Muscle layer of duodenum (tissue), 2 donors: Measurements from ENCODE around the gene FRMPD1.
"Not testable (repeated sequence)": the region's sequence is repeated elsewhere in the genome, so short reads cannot be mapped to it uniquely, and the experiment has no call there.

Experiments used
- H3K27ac ChIP-seq: one replicate; pipeline ENCODE4 v1.7.0; 2013; ENCODE audit warnings: mild to moderate bottlenecking, low read length
- H3K27me3 ChIP-seq: one replicate; pipeline ENCODE4 v1.7.0; 2013; ENCODE audit warnings: low read depth, mild to moderate bottlenecking, control low read depth, low read length
- H3K36me3 ChIP-seq, 2 donors: one replicate each; pipeline ENCODE4 v1.7.0; 2013; ENCODE audit warnings: low read length in 2 of 2, control low read depth in 1 of 2, mild to moderate bottlenecking in 1 of 2; ENCODE audit not compliant: insufficient read depth in 2 of 2, control insufficient read depth in 1 of 2
- H3K4me1 ChIP-seq, 2 donors: one replicate each; pipeline ENCODE4 v1.7.0; 2013; ENCODE audit warnings: low read length in 2 of 2, mild to moderate bottlenecking in 2 of 2, control low read depth in 1 of 2, moderate library complexity in 1 of 2; ENCODE audit not compliant: insufficient read depth in 2 of 2, control insufficient read depth in 1 of 2
- H3K4me3 ChIP-seq, 2 donors: one replicate each; pipeline ENCODE4 v1.7.0; 2013; ENCODE audit warnings: low read length in 2 of 2, low read depth in 1 of 2, mild to moderate bottlenecking in 1 of 2
- H3K9me3 ChIP-seq, 2 donors: one replicate each; pipeline ENCODE4 v1.7.0; 2013; ENCODE audit warnings: low read length in 2 of 2, control low read depth in 1 of 2, mild to moderate bottlenecking in 1 of 2; ENCODE audit not compliant: control insufficient read depth in 1 of 2
- donor health status: healthy.

FRMPD1 gene

DNA sequence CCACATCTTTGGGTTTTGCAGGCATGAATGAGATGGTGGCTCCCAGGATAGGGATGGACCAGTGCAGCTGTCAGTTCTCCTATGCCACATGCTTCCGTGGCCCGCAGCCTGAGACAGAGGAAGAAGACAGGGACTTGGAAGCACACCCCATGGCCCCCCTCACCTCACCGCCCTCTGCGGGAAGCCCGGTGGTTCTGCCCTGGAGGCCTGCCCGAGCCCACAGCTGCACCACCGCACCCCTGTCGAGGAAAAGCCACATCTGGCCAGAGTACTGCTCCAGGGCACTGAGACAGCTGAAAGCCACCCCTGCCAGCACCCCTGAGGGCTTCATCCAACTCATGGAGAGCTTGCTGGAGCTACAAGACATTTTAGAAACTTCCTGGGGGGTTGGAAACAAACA is 95.2 kb downstream of the FRMPD1 start:
- H3K36me3 ChIP-seq: no peaks in the 10 kb centered on the region
- no peak overlapping the region for H3K4me3 ChIP-seq
- H3K27me3 ChIP-seq: no peaks in the 10 kb centered on the region
- no peaks in the 10 kb centered on the region for H3K9me3 ChIP-seq
- no peak overlapping the region for H3K27ac ChIP-seq
- H3K4me1 ChIP-seq: no peaks in the 10 kb centered on the region

DNA sequence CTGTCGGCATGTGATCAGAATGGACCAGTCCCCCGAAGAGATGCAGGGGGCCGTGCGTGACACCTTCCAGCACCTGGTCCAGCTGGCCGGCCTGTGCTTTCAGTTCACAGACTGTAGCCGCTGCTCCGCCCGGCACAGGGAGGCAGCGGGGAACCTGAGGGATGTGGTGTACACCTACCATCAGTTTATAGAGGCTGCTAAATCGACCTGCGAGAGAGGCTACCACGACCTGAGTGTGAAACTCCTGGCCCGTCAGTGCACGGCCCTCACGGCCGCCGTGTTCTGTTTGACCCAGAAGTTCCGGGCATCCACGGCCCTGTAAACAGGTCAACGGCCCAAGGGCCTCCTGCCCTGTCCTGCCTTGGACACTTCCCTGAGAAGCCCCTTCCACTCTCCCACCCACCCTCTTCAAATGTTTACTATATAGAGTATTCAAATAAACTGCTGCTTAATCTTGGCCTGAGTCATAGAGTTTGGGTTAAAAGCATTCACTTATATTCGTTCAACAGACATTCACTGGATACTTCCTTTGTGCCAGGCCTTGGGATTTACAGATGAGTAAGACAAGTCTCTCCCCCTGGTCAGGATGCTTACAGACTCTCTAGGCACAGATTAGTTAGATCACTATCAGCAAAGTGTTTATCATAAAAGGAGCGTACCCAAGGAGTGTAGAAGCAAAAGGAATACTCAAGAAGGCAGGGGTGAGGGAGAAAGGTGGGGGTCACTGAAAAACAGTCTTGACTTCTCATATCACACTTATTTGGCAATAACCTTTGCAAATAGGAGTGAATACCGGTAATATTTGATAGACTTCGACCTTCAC is 95.9 kb downstream of the FRMPD1 start:
- H3K4me1 ChIP-seq: no peaks in the 10 kb centered on the region
- no peak overlapping the region for H3K27ac ChIP-seq
- no peaks in the 10 kb centered on the region for H3K27me3 ChIP-seq
- H3K36me3 ChIP-seq: no peaks in the 10 kb centered on the region
- no peaks in the 10 kb centered on the region for H3K9me3 ChIP-seq
- no peak overlapping the region for H3K4me3 ChIP-seq

DNA sequence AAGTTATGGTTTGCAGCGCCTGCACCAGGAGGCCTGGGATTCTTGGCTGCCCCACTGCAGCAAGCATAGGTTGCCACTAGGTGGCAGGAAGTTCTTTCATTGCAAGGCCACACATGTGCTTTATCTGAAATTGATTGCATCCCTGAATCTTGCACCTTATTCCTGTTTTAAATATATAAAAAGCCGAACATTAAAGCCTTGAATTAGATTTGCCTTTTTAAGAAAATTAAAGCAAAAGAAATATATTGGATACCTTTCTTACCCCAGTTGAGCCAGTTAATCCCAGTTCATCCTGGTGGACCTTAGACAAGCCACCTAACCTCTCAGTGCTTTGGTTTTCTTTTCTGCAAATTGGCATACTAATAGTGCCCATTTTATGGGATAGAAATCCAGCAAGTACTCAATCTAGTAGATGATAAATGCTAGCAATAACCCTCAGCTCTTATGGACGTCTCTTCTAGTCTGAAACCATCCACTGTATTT is 96.6 kb downstream of the FRMPD1 start:
- no peak overlapping the region for H3K27ac ChIP-seq
- H3K4me3 ChIP-seq: no peak overlapping the region
- H3K27me3 ChIP-seq: no peaks in the 10 kb centered on the region
- H3K4me1 ChIP-seq: no peaks in the 10 kb centered on the region
- no peaks in the 10 kb centered on the region for H3K9me3 ChIP-seq
- H3K36me3 ChIP-seq: no peaks in the 10 kb centered on the region

DNA sequence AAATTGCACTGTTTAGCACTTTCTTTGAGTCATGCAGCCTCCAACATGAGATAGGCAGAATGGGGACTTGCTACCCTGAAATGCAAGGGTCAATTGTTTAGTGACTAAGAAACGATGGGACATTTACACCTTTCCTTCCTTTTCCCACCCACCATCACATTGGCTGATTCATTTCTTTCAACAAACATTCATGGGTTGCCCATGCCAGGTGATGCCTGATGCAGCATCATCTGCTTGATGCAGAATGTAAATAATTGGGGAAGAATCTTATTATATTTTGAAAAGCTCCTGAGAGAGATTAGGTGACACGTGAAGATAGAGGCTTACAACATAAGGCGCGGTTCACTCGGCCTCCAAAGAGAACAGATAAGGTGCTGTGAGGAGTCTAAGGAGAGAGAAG is 98.4 kb downstream of the FRMPD1 start:
- Histone ChIP-seq H3K27ac (no peak overlapping the region), H3K36me3 (no peaks in the 10 kb centered on the region), H3K27me3 (no peaks in the 10 kb centered on the region), H3K9me3 (no peaks in the 10 kb centered on the region), H3K4me1 (peaks cover 1 to 2% of the 10 kb centered on the region in 2 donors), H3K4me3 (no peak overlapping the region)

DNA sequence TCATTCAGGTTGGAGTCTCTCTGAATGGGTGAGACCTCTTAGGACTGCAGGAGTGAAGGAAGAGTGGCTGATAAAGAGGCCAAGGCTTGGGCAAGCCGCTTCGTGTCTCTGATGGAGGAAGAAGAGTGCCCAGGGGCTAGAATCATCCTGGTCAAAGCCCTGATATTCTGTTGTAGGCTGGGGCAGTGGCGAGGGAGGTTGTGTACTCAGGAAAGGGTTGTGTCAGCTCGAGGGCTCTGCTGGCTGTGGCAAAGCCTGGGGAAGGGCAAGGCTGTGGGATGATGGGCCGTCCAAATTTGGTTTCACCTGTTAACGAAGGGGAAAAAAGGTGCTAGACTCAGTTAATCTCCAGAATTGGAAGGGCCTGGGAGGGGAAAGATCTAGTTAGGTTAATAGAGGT is 100.4 kb downstream of the FRMPD1 start:
- no peaks in the 10 kb centered on the region for H3K27me3 ChIP-seq
- H3K27ac ChIP-seq: no peak overlapping the region
- no peaks in the 10 kb centered on the region for H3K36me3 ChIP-seq
- no peak overlapping the region for H3K4me3 ChIP-seq
- no peaks in the 10 kb centered on the region for H3K9me3 ChIP-seq
- peaks cover 6 to 11% of the 10 kb centered on the region in 2 donors for H3K4me1 ChIP-seq

DNA sequence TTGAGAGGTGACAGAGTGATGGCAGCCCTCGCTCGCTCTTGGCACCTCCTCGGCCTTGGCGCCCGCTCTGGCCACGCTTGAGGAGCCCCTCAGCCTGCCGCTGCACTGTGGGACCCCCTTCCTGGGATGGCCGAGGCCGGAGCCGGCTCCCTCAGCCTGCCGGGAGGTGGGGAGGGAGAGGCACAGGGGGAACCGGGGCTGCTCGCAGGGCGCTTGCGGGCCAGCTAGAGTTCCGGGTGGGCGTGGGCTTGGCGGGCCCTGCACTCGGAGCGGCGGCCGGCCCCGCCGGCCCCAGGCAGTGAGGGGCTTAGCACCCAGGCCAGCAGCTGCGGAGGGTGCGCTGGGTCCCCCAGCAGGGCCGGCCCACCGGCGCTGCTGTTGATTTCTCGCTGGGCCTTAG is 101.0 kb downstream of the FRMPD1 start:
- not testable (repeated sequence) for H3K27me3 ChIP-seq, H3K36me3 ChIP-seq, H3K4me3 ChIP-seq, H3K9me3 ChIP-seq, H3K27ac ChIP-seq
- H3K4me1 ChIP-seq: peaks cover 6 to 11% of the 10 kb centered on the region in 2 donors

DNA sequence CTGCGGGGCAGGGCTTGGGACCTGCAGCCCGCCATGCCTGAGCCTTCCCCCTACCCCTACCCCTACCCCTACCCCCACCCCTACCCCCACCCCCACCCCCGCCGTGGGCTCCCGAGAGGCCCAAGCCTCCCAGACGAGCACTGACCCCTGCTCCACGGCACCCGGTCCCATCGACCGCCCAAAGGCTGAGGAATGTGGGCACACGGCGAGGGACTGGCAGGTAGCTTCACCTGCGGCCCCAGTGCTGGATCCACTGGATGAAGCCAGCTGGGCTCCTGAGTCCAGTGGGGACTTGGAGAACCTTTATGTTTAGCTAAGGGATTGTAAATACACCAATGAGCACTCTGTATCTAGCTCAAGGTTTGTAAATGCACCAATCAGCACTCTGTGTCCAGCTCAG is 101.4 kb downstream of the FRMPD1 start:
- H3K36me3 ChIP-seq, H3K4me3 ChIP-seq, H3K27me3 ChIP-seq, H3K9me3 ChIP-seq, H3K27ac ChIP-seq: not testable (repeated sequence)
- peaks cover 6 to 11% of the 10 kb centered on the region in 2 donors for H3K4me1 ChIP-seq

DNA sequence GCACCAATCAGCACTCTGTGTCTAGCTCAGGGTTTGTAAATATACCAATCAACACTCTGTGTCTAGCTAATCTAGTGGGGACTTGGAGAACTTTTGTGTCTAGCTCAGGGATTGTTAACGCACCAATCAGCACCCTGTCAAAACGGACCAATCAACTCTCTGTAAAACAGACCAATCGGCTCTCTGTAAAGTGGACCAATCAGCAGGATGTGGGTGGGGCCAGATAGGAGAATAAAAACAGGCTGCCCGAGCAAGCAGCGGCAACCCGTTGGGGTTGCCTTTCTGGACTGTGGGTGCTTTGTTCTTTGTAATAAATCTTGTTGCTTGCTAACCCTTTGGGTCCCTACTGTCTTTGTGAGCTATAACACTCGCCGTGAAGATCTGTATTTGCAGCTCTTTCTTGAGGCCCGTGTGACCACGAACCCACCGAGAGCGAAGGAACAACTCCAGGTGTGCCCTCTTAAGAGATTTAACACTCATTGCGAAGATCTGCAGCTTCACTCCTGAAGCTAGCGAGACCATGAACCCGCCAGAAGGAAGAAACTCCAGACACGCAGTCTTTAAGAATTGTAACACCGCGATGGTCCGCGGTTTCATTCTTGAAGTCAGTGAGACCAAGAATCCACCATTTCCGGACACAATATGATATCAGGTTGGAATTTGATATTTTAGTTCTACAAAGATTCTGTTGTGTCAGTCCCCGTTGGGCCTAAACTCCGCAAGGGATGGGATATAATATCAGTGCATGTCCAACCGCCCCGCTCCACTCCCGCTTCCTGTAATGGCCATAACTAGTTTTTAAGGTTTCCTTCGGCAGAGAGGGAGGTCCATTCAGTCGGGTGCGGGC is 102.1 kb downstream of the FRMPD1 start:
- peaks cover 6 to 11% of the 10 kb centered on the region in 2 donors for H3K4me1 ChIP-seq
- no peaks in the 10 kb centered on the region for H3K36me3 ChIP-seq
- H3K27ac ChIP-seq: no peak overlapping the region
- no peaks in the 10 kb centered on the region for H3K9me3 ChIP-seq
- peak overlapping the region; percentile 94 to 100 for H3K4me3 ChIP-seq
- no peaks in the 10 kb centered on the region for H3K27me3 ChIP-seq

DNA sequence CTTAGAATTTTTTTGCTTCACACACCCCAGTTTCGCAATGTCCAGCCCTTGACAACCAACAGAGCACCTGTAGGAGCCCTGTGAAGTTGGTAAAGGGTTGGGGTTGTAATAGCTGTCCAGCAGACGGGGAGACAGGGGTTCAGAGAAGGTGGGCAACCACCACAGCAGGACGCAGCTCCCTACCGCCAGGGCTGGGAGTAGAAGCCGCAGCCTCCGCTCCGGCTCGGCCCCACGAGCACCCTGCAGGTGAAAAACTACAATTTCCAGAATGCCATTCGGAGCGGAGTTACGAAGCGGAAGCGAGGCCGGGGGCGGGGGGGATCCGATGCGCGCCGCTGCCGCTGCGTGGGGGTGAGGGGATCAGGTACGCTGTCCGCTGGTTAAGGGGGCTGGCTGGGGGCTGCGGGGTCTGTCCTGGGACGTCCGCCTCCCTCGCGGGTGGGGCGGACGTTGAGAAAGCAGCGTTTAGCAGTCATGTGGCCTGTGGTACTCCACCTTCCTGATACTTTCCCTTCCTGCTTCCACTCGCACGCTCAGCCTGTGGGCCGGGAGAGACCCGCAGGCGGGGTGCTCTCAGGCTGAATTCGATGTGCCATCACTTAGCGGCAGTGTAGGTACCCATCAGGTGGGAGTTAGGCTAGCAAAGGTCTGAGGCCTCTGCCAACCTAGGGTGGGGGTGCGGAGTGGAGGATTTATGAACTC is 102.9 kb downstream of the FRMPD1 start, which contains the start of gene TRMT10B:
Gene TRMT10B (plus strand): TSS at position 317 of the 702 bp plus-strand sequence. CDS start 8,127 bp downstream, outside the sequence.
- Histone ChIP-seq H3K4me1 (peaks cover 6 to 11% of the 10 kb centered on the region in 2 donors), H3K27me3 (no peaks in the 10 kb centered on the region), H3K4me3 (peak within 1 kb of the TSS; percentile 94 to 100), H3K27ac (peak within 1 kb of the TSS; percentile 89), H3K9me3 (no peaks in the 10 kb centered on the region), H3K36me3 (no peaks in the 10 kb centered on the region)

DNA sequence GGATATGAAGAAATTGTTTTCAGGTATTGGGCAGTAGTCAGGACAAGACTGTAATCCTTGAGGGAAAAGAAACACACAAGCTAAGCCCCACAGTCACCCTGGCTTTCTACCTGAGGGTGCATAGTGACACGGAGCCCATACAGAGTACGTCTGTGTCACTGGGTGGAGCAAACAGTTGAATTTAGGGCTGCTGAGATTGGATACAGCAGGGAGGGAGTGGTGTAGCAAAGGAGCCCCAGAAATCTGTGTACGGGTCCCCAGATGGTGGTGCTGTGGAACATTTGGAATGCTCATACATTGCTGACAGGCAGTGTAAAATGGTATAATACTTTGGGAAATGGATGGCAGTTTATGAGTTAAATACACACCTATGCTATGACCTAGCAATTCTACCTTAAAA is 108.0 kb downstream of the FRMPD1 start:
- H3K27me3 ChIP-seq: no peaks in the 10 kb centered on the region
- no peak overlapping the region for H3K4me3 ChIP-seq
- H3K27ac ChIP-seq: no peak overlapping the region
- peaks cover 0 to 7% of the 10 kb centered on the region in 2 donors for H3K36me3 ChIP-seq
- H3K9me3 ChIP-seq: no peaks in the 10 kb centered on the region
- H3K4me1 ChIP-seq: peaks cover 6 to 11% of the 10 kb centered on the region in 2 donors
